ENCODE results near the gene AURKB. TPM values are rescaled to one million over a fixed set of nuclear protein-coding genes. Genes with fewer than 3 reads are reported as not detected.

The AURKB gene
- total and polyA plus RNA-seq, 10 of the 15 experiments (the other 5 are each of a cell fraction or from before 2014, with no cell fraction given), result 52.7 to 209 (median 128) TPM

DNA sequence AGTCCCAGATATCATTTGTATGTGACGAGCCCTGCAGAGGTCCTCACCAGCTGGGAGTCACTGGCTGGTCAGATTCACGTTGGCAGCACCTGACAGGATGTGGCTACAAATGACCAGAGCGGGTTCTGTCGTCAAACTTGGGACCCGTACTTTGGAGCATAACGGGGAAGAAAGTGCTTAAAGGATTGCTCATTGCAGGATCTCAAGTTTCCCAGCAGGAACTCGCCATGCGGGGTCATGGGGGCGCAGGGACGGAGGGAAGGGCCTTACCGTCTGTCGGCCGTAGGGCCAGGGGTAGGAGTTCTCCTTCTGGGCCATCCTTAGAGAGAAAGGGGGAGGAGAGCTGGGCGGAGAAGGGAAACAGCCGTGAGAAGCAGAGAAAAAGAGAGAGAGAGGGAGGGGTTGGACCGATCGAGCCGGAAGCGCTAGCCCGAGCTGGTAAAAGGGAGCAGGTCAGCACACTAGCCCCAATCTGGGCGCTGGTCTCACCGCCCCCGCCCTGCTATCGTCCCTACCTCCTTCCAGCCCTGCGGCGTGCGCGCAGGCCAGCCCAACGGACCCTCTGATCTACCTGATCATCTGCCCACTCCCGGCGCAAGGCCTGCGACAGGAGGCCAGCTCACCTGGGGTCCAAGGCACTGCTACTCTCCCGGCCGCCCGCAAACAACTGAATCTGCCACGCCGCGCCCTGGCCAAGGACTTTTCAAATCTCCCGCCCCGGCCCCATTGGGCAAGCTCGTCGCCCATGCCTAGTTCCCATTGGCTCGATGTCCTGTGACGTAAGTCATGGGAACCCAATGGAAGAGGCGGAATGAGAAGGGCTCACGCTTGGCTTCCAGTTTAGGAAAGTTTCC lies at the start of gene AURKB (continued):
- TF ChIP-seq, protein P1, sequence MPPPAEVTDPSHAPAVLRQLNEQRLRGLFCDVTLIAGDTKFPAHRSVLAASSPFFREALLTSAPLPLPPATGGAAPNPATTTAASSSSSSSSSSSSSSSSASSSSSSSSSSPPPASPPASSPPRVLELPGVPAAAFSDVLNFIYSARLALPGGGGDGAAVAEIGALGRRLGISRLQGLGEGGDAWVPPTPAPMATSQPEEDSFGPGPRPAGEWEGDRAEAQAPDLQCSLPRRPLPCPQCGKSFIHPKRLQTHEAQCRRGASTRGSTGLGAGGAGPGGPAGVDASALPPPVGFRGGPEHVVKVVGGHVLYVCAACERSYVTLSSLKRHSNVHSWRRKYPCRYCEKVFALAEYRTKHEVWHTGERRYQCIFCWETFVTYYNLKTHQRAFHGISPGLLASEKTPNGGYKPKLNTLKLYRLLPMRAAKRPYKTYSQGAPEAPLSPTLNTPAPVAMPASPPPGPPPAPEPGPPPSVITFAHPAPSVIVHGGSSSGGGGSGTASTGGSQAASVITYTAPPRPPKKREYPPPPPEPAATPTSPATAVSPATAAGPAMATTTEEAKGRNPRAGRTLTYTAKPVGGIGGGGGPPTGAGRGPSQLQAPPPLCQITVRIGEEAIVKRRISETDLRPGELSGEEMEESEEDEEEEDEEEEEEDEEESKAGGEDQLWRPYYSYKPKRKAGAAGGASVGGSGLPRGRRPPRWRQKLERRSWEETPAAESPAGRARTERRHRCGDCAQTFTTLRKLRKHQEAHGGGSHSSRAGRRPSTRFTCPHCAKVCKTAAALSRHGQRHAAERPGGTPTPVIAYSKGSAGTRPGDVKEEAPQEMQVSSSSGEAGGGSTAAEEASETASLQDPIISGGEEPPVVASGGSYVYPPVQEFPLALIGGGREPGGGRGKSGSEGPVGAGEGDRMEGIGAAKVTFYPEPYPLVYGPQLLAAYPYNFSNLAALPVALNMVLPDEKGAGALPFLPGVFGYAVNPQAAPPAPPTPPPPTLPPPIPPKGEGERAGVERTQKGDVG (CRISPR knock-in tag; IDR thresholded peaks at IDR 0.05), result no peak
- TF ChIP-seq BCL11A (IDR thresholded peaks at IDR 0.05; ENCODE audit: low read depth, low read length) (no peak), HDAC2 (IDR thresholded peaks at IDR 0.05) (peak; percentile 93; the same call in 1 of the 2 replicates), RUNX3 (IDR thresholded peaks at IDR 0.05; ENCODE audit: low read length) (peak; percentile 55), FOXM1 (IDR thresholded peaks at IDR 0.05; ENCODE audit: low read depth, low read length) (peak; percentile 70; the same call in 1 of the 2 replicates), MYB (IDR thresholded peaks at IDR 0.05; ENCODE audit: borderline replicate concordance, low read depth, low read length) (no peak), CREB1 (IDR thresholded peaks at IDR 0.05; ENCODE audit: low read depth) (peak; percentile 86), YY1 (IDR thresholded peaks at IDR 0.05; ENCODE audit: low read depth, low read length) (peak; percentile 5; the same call in 1 of the 2 replicates), RFX5 (IDR thresholded peaks at IDR 0.05; ENCODE audit: low read depth, low read length) (peak; percentile 54; the same call in 1 of the 2 replicates), CBX3 (IDR thresholded peaks at IDR 0.05; ENCODE audit: borderline replicate concordance, low read depth) (no peak), KLF5 (IDR thresholded peaks at IDR 0.05; ENCODE audit: partially characterized antibody) (peak; percentile 54), POLR2A (IDR thresholded peaks at IDR 0.05; ENCODE audit: low read depth, low read length) (peak; percentile 96), SMAD5 (IDR thresholded peaks at IDR 0.05; ENCODE audit: low read depth) (peak; percentile 86; the same call in 1 of the 2 replicates), EP300 (IDR thresholded peaks at IDR 0.05; ENCODE audit: borderline replicate concordance in 1 of 2, control insufficient read depth in 1 of 2, low read depth in 2 of 2, low read length in 2 of 2) (no peak; a peak in 1 of 4 replicates), EGR1 (IDR thresholded peaks at IDR 0.05; ENCODE audit: borderline replicate concordance in 1 of 2, low read depth in 2 of 2, low read length in 2 of 2) (peak in 1 of 2 experiments; percentile 50; a peak in 1 of 3 replicates), BHLHE40 (IDR thresholded peaks at IDR 0.05; ENCODE audit: borderline replicate concordance in 1 of 2, low read depth in 2 of 2, low read length in 1 of 2) (peak; percentile 54 to 78; a peak in 3 of 4 replicates), TCF3 (IDR thresholded peaks at IDR 0.05; ENCODE audit: borderline replicate concordance, insufficient read depth, low read depth, low read length) (0 out of 2 replicates have a peak, but pooled peaks have one; percentile 44), IKZF2 (IDR thresholded peaks at IDR 0.05) (no peak), MYC (IDR thresholded peaks at IDR 0.05; ENCODE audit: insufficient read depth, insufficient read length, insufficient replicate concordance, low read length, severe bottlenecking) (peak; percentile 75), IRF4 (IDR thresholded peaks at IDR 0.05; ENCODE audit: low read depth, low read length) (0 out of 2 replicates have a peak, but pooled peaks have one; percentile 33)
- TF ChIP-seq, protein P2, sequence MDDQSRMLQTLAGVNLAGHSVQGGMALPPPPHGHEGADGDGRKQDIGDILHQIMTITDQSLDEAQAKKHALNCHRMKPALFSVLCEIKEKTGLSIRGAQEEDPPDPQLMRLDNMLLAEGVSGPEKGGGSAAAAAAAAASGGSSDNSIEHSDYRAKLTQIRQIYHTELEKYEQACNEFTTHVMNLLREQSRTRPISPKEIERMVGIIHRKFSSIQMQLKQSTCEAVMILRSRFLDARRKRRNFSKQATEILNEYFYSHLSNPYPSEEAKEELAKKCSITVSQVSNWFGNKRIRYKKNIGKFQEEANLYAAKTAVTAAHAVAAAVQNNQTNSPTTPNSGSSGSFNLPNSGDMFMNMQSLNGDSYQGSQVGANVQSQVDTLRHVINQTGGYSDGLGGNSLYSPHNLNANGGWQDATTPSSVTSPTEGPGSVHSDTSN (IDR thresholded peaks at IDR 0.05; ENCODE audit: insufficient replicate concordance, low read depth, low read length), result no peak
- TF ChIP-seq, protein P3, sequence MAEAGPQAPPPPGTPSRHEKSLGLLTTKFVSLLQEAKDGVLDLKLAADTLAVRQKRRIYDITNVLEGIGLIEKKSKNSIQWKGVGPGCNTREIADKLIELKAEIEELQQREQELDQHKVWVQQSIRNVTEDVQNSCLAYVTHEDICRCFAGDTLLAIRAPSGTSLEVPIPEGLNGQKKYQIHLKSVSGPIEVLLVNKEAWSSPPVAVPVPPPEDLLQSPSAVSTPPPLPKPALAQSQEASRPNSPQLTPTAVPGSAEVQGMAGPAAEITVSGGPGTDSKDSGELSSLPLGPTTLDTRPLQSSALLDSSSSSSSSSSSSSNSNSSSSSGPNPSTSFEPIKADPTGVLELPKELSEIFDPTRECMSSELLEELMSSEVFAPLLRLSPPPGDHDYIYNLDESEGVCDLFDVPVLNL (IDR thresholded peaks at IDR 0.05; ENCODE audit: low read depth, low read length), result peak; percentile 100
- TF ChIP-seq, protein P4, sequence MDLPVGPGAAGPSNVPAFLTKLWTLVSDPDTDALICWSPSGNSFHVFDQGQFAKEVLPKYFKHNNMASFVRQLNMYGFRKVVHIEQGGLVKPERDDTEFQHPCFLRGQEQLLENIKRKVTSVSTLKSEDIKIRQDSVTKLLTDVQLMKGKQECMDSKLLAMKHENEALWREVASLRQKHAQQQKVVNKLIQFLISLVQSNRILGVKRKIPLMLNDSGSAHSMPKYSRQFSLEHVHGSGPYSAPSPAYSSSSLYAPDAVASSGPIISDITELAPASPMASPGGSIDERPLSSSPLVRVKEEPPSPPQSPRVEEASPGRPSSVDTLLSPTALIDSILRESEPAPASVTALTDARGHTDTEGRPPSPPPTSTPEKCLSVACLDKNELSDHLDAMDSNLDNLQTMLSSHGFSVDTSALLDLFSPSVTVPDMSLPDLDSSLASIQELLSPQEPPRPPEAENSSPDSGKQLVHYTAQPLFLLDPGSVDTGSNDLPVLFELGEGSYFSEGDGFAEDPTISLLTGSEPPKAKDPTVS (IDR thresholded peaks at IDR 0.05; ENCODE audit: low read depth, low read length), result no peak

All from GM12878 (cell line).